ENCODE measurements around the gene HS6ST2. TPM values are rescaled to one million over a fixed set of nuclear protein-coding genes. Genes with fewer than 3 reads are reported as not detected.

The HS6ST2 gene
- total RNA-seq, 1 experiment from 2014 or later: 24.6 TPM

- Histone ChIP-seq H3K4me1 (ENCODE audit: control insufficient read depth in 1 of 2, insufficient read depth in 2 of 2, low read length in 2 of 2) (no peaks in the 10 kb centered on the region), H3K79me2 (ENCODE audit: insufficient read depth, low read length) (no peaks in the 10 kb centered on the region), H3K27me3 (ENCODE audit: insufficient read depth, low read length) (no peaks in the 10 kb centered on the region), H3K27ac (ENCODE audit: low read depth, low read length) (no peak overlapping the region), H3K36me3 (ENCODE audit: control insufficient read depth in 1 of 2, insufficient read depth in 2 of 2, low read length in 2 of 2) (no peaks in the 10 kb centered on the region), H3K9me2 (ENCODE audit: insufficient read depth) (no peaks in the 10 kb centered on the region), H3K9ac (ENCODE audit: low read length) (no peak overlapping the region), H3K4me2 (ENCODE audit: low read length) (no peak overlapping the region), H3K4me3 (replicated peaks in 1 of 2; ENCODE audit: low read depth in 1 of 2, low read length in 2 of 2) (no peak overlapping the region), H3K9me3 (ENCODE audit: control insufficient read depth in 1 of 2, insufficient read depth in 1 of 2, low read depth in 1 of 2, low read length in 2 of 2) (no peaks in the 10 kb centered on the region), H4K20me1 (ENCODE audit: insufficient read depth) (no peaks in the 10 kb centered on the region), H2AFZ (ENCODE audit: low read depth, low read length, poor library complexity, severe bottlenecking) (no peak overlapping the region)
- POLR2A ChIA-PET: no interaction called here
- no peak for TF ChIP-seq MAX (IDR thresholded peaks at IDR 0.05)
- no TSS peak for BruUV-seq (replicated peaks)
- ATAC-seq (no peak), DNase-seq (ENCODE audit: low read depth, low spot score) (no peak)
- intact Hi-C loops (cut with micrococcal nuclease): no loop called here
- CTCF ChIA-PET: no interaction called here
- RAD21 ChIA-PET (ENCODE audit: low non-redundant PET in 1 of 2, low total read pairs in 2 of 2, uncharacterized antibody in 2 of 2, unreplicated experiment in 2 of 2): no interaction called here
Observed at GRCh38 chrX:132774010-132774714, 184.3 kb downstream of the HS6ST2 start.

- no peak overlapping the region for H3K9ac ChIP-seq (ENCODE audit: low read length)
- H4K20me1 ChIP-seq (ENCODE audit: insufficient read depth): no peaks in the 10 kb centered on the region
- H3K4me1 ChIP-seq (ENCODE audit: control insufficient read depth in 1 of 2, insufficient read depth in 2 of 2, low read length in 2 of 2): no peaks in the 10 kb centered on the region
- no peak overlapping the region for H2AFZ ChIP-seq (ENCODE audit: low read depth, low read length, poor library complexity, severe bottlenecking)
- ChIA-PET RAD21 (ENCODE audit: low non-redundant PET in 1 of 2, low total read pairs in 2 of 2, uncharacterized antibody in 2 of 2, unreplicated experiment in 2 of 2) (no interaction called here), POLR2A (no interaction called here), CTCF (no interaction called here)
- no peak overlapping the region for H3K27ac ChIP-seq (ENCODE audit: low read depth, low read length)
- H3K36me3 ChIP-seq (ENCODE audit: control insufficient read depth in 1 of 2, insufficient read depth in 2 of 2, low read length in 2 of 2): no peaks in the 10 kb centered on the region
- no peak overlapping the region for H3K4me3 ChIP-seq (replicated peaks in 1 of 2; ENCODE audit: low read depth in 1 of 2, low read length in 2 of 2)
- BruUV-seq (replicated peaks): no TSS peak
- ATAC-seq (no peak), DNase-seq (ENCODE audit: low read depth, low spot score) (no peak)
- no peaks in the 10 kb centered on the region for H3K9me2 ChIP-seq (ENCODE audit: insufficient read depth)
- H3K4me2 ChIP-seq (ENCODE audit: low read length): no peak overlapping the region
- H3K9me3 ChIP-seq (ENCODE audit: control insufficient read depth in 1 of 2, insufficient read depth in 1 of 2, low read depth in 1 of 2, low read length in 2 of 2): no peaks in the 10 kb centered on the region
- no peaks in the 10 kb centered on the region for H3K27me3 ChIP-seq (ENCODE audit: insufficient read depth, low read length)
- TF ChIP-seq SIN3A (IDR thresholded peaks at IDR 0.05; ENCODE audit: low read depth) (no peak), CBX3 (IDR thresholded peaks at IDR 0.05; ENCODE audit: low read depth) (no peak), ZNF274 (IDR thresholded peaks at IDR 0.05; ENCODE audit: low read depth, low read length) (no peak), TCF7L2 (IDR thresholded peaks at IDR 0.05; ENCODE audit: borderline replicate concordance, extremely low read depth, insufficient read depth, insufficient read length) (no peak), ATF3 (IDR thresholded peaks at IDR 0.05) (no peak), ZFX (IDR thresholded peaks at IDR 0.05) (no peak), EZH2 (IDR thresholded peaks at IDR 0.05) (no peak), POLR2AphosphoS5 (IDR thresholded peaks at IDR 0.05; ENCODE audit: low read depth, low read length) (no peak), MAX (IDR thresholded peaks at IDR 0.05) (no peak), JUND (IDR thresholded peaks at IDR 0.05) (no peak), SP1 (IDR thresholded peaks at IDR 0.05; ENCODE audit: low read depth) (no peak)
- intact Hi-C loops (cut with micrococcal nuclease): no loop called here
- no peaks in the 10 kb centered on the region for H3K79me2 ChIP-seq (ENCODE audit: insufficient read depth, low read length)
Observed at GRCh38 chrX:132769609-132770008, 188.8 kb downstream of the HS6ST2 start.

Data from HCT116 (cell line).